ENCODE data around the gene RCAN1.
"Not testable (repeated sequence)": the region's sequence is repeated elsewhere in the genome, so short reads cannot be mapped to it uniquely, and the experiment has no call there.

The RCAN1 gene

DNA sequence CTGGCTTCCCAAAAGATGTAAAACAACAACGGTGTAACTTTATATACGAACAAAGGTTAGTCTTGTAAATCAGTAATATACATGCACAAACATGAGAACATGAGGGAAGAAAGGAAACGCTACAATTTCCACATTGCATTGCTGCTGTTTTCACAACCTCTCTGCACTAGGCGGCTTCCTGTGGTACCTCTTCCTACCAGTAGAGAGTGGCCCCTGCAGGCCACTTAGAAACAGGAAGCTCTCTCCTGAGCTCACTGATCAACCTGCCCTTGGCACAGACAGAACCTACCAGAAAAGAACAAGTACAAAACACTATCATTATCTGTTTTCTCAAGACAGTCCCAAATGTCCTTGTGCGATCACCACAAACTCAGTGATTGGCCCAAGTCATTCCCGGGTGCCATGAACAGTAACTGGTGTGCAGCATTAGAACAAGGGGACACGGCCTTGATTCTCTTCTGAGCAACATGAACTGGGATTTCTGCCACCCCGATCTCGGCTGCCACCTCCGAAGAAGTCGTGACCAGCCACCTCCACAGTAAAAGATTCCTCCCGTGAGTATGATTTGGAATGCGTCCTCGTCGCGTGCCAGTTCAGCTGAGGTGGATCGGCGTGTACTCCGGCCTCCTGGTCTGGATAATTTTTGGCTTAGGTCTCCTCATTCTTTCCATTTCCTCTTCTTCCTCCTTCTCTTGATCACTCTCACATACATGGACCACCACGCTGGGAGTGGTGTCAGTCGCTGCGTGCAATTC is 97.2 kb downstream of the RCAN1 start:
- DNase-seq (ENCODE audit: low read depth in 2 of 2) = no peak

DNA sequence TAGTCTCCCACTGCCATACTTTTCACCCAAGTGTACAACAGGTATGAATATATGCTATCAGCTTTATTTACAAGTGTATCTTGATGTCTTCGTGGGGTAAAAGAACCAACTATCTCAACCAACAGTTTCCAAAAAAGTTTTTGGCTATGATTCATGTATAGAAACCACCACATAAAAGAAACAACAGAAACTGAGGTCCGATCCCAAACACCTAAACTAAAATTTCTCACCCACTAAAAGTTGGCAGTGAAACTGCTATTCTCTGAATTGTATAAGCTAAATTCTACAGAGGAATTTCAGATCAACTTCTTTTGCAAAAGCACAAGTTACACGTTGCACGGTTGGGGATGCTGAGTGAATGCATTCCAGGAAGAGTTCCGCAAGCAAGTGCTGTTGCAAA is 97.9 kb downstream of the RCAN1 start:
- no peak for DNase-seq (ENCODE audit: low read depth in 2 of 2)

DNA sequence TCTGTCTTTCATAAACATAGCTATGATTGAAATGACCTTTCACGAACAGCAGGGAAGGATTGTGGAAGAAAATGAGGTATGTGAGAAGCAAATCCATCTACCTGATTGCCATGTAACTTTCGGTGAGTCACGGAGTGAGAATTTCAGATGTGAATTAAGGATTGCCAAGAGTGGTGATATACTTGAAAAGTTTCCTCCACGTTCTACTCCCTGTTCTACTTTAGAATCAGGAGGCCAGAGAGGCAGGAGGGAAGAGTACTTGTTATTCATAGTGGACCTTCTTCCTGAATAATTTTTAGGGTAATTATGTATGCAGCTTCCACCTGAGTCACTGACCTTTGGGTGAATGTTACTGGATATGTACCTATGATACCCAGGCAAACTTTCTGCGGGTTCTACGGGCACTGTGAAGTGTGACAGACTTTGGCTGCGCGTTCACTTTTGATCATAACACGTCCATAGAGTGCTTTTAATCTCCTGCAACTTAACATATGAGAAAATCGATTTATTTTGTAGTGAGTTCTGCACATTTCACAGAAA is 100.3 kb downstream of the RCAN1 start:
- DNase-seq (ENCODE audit: low read depth in 2 of 2) = no peak

DNA sequence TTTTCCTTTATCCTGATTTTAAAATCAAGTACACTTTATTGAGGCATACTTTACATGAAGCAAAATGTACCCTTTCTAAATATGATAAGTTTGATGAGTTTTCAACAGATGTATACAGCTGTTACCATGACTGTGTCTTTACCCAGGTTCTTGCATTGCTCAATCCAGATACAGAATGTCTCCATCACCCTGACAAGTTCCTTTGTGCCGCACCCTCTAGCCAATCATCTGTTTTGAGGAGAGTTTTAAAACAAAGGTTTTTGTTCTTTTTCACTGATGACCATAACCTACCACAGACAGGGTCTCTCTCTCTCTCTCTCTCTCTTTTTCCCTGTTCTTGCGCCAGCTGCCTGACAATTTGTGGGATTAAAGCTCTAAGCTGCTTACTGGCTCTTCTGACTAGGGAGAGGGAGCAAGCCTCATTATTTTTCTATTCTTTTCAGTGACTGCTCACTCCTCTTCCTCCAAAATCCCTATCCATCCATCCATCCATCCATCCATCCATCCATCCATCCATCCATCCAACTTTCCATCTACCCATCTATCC is 101.7 kb downstream of the RCAN1 start:
- no peak for DNase-seq (ENCODE audit: low read depth in 2 of 2)

DNA sequence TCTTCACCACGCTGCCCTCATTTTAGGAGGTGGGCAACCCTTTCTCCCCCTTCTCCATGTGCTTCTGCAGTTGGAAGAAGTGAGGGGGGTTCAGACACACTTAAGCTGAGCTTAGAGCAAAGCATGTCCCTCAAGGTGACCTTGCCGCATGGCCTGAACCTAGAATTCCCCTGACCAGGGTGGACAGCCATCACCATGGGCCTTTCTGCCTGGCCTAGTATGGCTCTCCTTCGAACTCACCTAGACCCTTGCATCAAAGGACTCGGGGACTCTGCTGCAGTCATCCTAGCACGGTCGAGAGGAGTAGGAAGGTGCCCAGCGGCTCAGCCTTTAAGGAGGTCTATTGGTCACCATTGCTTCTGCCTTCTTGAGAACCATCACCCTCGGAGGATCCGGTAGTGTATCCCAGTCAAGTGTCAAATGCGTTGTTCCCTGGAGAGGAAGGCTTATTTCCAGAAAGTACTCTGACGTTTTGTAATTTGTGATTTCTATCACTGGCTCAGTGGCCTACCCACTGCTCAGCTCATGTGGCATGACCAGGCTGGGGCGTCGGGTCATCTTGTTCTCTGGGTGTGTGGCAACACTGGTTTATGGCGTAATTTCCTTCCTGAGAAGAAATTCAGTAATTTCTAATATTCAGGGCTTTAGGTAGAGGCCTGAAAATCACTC is 103.0 kb downstream of the RCAN1 start, which contains the start of gene KCNE1:
Gene KCNE1, minus strand, starts transcription at position 424 of the 669 bp plus-strand sequence. CDS start 62,576 bp downstream, outside the sequence.
- DNase-seq (ENCODE audit: low read depth in 2 of 2) = no peak

DNA sequence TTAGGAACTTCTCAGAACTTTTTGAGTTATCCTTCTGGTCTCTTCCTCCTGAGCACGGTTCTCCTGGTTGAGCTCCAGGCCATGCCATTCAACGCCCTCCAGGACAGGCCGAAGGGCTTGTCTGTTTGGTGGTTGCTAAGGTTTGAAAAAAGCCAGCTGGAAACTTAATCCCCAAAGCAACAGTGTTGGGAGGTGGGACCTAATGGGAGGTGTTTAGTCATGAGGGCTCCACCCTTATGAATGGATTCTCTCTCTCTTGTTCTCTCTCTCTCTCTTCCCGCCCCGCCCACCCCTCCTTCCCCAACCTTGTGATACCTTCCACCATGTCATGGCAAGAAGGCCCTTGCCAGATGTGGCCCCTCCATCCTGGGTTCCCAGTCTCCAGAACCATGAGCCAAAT is 103.7 kb downstream of the RCAN1 start:
- DNase-seq (ENCODE audit: low read depth in 2 of 2) = no peak

DNA sequence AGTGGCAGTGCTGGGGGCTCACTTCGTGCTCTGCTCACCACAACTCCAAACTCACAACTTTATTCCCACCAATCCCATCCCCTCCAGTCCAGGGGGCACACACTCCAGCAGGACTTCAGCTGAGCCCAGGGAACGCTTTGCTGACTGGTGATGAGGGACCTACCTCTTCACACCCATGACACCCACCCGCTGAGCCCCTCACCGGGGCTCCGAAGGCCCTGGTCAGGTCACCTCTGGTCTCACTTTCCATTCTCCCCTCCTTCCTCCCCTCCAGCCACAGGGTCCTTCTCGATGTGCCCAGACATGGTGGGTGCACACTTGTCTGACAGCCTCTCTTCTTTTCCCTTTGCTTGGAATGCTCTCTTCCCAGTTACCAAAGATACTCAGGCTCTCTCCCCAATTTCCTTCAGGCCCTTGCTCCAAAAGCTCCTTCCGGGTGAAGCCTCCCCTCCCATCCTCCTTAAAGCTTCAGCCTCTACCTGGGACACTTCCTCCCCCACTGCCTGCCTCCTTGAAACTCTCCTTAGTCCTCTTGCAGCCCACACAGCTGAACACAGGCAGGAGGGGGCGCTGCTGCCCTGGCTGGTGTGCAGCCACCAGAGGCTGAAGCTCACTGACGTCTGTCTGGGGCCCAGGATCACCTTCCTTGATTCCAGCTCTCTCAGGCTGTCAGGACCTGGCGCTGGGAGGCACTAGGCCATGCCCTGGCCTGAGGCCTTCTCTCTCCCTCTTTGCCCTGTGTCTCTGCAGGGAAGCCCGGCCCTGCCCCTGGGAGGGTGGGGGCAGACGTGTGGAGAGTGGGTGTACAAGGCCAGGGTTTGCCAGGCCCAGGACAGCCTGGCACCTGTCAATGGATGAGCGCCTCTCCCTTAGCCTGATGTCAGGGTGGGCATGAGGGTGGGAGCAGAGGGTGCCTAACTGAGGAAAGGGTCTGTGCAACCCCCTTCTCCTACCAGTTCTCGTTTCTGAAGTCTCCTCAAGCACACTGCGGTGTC is 104.5 kb downstream of the RCAN1 start:
- DNase-seq (ENCODE audit: low read depth in 2 of 2) = peak; percentile 25 to 58

DNA sequence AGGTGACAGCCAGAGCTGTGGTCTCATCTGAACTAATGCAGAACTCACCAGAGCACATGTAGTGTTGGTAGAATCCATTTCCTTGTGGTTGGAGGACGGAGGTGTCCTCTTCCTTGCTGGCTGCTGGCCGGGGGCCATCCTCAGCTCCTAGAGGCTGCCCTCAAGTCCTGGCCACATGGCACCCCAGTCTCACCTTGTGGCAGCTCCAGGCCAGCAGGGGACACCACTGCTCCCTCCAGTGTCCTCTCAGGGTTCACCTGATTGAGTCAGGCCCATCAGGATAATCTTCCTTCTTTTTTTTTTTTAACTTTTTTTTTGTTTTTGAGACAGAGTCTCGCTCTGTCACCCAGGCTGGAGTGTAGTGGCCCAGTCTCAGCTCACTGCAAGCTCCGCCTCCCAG is 105.8 kb downstream of the RCAN1 start:
- no peak for DNase-seq (ENCODE audit: low read depth in 2 of 2)

DNA sequence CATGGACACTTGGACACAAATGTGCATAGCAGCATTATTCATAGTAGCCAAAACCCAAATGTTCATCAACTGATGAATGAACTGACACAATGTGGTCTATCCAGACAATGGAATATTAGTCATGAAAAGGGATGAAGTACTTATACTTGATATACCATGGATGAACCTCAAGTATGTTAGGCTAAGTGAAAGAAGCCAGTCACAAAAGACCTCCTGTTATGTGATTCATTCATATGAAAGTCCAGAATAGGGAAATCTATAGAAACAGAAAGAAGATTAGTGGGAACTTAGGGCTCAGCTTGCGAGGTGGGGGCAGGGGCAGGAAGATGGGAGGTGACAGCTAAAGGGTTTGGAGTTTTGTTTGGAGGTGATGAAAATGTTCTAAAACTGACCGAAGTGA is 110.3 kb downstream of the RCAN1 start:
- DNase-seq (ENCODE audit: low read depth in 2 of 2) = no peak

DNA sequence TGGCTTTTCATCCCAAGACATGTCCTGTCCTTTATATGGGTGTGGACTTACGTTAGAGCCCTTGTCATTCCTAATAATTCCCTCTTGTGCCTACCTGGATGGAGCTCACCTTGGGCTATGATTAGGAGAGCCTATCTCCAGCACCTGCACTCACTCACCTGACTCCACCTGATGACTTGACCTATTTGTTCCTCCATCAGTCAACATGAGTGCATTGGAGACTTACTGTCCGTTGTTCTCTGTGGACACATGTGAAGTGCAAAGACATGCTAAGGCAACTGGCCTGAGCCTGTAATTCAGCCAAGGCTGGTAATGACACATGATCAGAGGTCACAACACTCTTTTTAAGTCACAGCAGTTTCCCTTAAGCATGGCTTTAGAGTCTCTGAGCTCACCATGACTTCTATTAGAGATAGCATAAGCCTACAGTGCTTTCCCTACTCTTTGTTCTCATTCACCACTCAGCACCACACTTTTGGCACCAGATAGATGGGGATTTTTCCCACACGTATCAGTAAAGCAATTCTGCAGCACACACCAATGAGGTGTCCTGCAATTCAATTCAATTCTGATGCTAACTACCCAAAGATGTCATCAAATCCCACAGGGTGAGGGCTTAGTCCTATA is 112.3 kb downstream of the RCAN1 start:
- DNase-seq (ENCODE audit: low read depth in 2 of 2) = no peak

DNA sequence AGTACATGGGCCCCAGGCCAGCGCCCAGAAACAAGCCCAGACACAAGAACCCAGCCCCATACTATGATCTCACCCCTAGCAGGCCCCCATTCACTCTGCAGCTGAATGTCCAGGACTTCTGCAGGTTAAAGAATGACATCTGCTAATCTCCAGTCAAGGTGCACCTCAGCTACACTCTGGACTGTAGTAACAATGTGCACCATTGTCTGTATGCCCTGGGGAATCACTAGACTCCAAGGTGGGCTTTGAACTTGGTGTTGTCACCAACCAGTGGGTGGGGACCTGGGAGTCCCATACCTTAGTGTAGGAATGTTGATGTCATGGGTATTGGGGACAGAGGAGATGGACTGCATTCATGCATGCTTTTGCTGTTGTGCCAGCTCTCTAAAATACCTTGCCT is 113.2 kb downstream of the RCAN1 start:
- DNase-seq (ENCODE audit: low read depth in 2 of 2) = no peak

DNA sequence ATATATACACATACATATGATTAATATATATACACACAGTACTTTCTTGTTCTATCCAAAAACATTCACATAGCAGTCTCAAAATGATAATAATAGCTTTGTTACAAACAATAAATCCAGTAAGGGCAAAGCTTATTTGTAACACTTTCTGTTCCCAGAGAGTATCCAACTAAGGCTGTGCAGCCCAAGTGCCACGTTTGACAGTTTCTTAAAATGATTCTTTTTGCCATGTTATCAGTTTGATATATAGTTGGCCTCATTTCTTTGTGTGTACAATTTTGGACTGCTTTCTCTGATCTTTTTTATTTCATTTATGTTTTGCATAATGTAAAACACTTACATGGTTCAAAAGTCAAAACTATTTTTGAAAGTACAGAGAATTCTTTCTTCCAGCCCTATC is 114.7 kb downstream of the RCAN1 start:
- no peak for DNase-seq (ENCODE audit: low read depth in 2 of 2)

DNA sequence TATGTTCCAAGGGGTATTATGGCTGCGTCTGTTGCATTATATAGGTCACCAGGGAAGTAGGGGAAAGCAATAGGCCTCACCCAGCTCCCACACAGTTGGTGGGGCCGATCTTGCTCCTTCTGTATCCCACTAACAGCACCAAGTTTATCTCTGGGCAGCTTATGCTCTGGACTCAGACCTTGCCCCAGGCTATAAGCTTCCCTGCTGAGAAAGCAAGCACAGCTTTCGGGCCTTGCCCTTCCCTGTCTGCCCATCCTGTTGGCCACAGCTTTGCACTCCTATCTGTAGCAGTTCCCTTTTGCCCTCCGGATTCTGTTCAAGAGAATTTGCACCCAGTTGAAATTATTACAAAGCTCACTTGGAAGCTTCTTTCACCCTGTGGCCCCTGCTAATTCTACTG is 115.8 kb downstream of the RCAN1 start:
- no peak for DNase-seq (ENCODE audit: low read depth in 2 of 2)

DNA sequence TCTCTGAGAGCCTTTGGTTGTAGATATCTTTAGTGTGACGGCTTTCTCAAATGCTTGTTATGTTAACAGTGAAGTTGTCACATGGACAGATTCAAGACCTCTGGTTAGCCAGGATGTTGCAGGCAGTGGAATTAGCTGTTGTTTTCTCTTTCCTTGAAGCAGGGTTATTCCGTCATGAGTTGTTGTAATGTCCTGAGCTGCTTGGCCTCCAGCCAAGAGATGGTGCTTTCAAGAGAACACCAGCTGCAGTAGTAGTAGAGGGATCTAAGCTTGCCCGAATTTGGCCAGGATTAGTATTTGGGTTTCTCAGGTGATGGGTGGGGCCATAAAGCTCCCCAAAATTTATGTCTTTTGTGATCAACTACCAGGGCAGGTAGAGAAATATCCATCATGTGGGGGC is 116.3 kb downstream of the RCAN1 start:
- DNase-seq (ENCODE audit: low read depth in 2 of 2) = no peak

DNA sequence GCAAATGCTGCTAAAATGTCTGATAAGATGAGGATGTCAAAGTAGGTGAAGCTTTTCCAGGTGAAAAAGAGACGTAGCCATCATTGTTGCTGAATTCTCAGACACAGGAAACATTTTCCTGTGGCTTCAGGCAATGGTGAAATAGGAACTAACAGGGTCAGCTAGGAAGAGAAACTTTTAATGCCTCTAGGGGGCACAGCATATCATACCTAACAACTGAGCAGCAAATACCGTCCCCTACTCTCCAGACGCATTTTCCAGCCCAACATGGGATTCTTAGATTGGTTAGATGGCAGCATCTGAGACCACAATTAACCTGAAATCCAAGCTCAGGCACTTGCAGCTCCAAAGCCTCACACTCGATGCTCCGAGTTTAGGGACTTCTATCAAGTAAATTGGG is 131.1 kb downstream of the RCAN1 start:
- not testable (repeated sequence) for DNase-seq (ENCODE audit: low read depth in 2 of 2)

DNA sequence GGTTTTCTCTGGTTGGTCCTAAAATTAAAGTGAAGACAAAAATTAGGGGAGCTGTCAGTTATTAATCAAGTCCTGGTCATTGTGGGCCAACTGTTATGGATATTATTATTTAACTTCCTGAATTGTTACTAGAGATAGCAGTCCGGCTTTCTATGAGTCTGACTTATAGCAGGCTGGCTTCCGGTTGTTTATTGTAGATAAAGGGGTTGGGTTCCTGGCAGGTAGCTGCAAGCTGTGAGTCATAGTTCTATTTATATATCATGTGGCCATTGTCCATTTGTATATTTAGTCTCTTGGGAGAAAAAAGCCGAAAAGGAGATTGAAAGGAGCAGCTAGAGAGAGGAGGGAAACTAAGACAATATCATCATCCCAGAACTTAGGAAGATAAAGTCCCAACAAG is 131.5 kb downstream of the RCAN1 start:
- DNase-seq (ENCODE audit: low read depth in 2 of 2) = not testable (repeated sequence)

DNA sequence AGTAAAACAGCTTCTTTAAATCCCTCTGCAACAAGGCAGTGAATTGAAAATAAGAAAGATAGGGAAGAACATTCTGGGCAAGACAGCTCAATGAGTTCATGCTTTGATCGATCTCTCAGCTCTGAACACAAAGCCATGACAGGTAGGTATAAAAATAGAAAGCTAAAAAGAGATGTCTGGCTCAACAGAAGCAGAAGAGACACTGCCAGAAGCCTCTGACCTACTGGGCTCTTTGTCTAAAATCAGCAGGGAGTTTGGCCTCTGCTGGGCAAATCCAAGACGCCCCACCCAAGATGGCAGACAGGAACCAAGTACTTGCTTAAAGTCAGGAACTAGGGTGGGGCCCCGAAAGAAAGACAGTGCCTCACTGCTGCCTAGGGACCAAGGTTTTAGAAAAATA is 147.6 kb downstream of the RCAN1 start:
- not testable (repeated sequence) for DNase-seq (ENCODE audit: low read depth in 2 of 2)

Measured in stimulated activated CD4-positive, alpha-beta T cell treated with anti-CD3 and anti-CD28 coated beads, Interleukin-12 subunit alpha, Interleukin-12 subunit beta, amount 100 ng/mL, for 24 hours (primary cell).